NCI-H526 treated with DMSO at 0.1 percent for 48 hours (cell line): ENCODE data around the gene APOBEC3H.

Source experiments
- DNase-seq: peaks from one replicate; lab custom pipeline; 2025; lab: John Stamatoyannopoulos, UW

Gene APOBEC3H

DNA sequence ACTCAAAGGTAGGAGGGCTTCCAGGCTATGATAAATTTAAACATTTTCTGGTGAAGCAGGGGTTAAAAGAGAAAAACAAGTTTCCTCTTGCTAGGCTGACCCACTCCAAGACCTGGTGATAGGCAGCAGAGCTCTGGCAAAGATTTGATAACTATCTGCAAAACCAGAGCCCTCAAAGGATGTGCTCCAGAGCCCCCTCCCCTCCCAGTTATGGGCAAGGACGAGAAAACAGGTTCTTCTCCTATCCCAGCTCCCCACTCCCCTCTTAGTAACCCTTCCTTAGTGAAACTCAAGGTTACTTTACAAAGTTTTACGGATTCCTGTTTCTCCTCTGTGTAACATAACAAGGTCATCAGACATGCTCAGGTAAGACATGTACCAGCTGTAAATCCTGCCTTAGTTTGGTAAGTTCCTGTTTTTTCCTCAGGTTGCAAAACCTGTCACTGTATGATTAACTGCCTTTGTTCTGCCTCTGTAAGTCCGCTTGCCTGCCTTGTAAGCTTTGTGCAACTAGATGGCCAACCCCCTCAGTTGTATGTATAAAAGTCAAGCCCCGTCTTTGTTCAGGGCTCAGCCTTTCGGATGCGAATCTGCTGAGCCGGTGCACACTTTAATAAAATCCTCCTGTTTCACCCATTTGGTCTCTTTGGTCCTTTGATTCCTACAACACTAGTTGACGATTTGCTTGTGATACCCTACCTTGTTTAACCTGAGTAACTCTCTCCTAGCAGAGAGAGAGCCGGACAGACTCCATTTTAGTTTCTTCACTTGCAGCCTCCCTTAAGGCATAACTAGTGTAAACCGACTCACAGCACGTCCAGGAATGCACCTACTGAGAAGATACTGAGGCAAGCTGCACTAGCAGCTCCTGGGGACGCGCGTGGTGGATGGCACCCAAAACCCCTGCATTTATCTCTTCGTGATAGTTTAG is 13.9 kb downstream of the APOBEC3H start:
- no peak for DNase-seq

DNA sequence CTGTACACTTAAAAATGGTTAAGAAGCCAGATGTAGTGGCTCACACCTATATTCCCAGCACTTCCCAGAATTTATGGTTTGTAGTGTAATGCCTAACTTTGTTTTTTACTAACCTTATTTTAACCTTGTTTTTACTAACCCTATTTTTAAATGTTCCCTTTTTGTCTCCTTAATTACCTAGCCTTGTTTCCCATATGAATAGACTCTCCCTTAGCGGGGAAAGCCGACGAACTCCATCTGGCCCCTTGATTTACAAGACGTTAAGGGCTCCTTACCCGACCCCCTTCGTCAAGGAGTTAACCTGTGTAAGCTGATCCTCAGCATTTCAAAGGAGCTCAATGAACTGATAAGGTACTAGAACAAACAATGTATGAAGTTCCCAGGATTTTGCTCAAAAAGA is 17.1 kb downstream of the APOBEC3H start:
- DNase-seq, result no peak

DNA sequence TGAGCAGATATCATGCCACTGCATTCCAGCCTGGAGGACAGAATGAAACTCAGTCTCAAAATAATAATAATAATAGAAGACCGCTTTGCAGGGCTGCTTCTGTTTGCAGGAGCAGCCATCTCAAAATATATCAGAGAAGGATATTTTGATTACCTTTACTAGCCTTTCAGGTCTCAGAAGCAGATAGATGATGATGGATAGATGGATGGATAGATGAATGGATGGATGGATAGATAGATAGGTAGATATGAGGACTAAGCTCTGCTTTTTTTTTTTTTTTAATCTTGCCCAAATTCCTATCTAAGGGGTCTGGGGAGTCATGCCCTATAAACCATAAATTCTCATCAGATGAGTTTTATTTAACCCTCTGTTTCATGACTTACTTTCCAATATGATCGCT is 18.5 kb downstream of the APOBEC3H start:
- no peak for DNase-seq

DNA sequence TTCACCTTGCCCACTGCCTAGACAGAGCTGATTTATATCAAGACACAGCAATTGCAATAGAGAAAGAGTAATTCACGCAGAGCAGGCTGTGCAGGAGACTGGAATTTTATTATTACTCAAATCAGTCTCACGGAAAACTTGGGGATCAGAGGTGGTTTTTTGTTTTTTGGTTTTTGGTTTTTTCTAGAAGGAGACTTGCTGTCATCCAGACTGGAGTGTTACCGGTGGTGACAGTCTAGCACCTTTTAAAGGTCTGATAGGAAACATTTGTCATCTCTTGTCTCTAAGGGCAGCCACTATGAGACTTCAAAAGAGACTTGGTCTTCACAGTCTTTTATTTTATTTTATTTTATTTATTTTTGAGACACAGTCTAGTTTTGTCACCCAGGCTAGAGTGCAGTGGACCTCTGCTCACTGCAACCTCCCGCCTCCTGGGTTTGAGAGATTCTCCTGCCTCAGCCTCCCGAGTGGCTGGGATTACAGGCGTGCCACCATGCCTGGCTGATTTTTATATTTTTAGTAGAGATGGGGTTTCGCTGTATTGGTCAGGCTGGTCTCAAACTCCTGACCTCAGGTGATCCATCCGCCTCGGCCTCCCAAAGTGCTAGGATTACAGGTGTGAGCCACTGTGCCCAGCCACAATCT is 19.1 kb downstream of the APOBEC3H start:
- DNase-seq, result no peak

DNA sequence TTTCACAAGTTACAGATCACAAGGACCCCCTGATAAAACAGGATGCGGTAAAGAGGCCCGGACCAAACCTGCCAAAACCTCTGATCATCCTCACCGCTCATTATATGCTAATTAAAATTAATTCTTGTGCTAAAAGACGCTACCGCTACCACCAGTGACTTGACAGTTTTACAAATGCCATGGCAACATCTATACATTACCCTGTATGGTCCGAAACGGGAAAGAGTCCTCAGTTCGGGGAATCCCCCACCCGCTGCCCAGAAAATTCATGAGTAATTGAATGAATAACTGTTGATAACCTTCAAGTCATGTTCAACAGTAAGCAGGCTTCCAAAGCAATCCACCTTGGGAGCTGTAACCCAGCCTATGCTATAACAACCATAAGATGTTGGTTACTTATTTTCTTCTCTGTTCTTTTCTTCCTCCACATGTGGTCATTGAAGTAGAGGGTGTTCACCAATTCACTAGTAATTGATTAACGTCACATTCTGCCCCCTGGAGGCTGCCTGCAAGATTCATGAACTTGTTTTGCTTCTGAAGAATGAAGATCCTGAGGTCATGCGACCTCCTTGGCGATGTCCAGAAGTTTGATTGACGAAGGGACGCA is 20.6 kb downstream of the APOBEC3H start:
- no peak for DNase-seq

DNA sequence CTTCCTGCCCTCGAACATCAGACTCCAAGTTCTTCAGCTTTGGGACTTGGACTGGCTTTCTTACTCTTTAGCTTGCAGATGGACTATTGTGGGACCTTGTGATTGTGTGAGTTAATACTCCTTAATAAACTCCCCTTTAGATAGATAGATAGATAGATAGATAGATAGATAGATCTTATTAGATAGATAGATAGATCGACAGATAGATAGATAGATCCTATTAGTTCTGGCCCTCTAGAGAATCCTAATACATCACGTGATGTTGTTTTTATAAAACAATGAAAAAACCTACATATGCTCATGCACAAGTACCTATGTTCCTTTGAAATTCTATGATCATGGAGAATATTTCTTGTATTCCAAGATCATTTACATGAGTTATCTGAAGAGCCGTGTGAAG is 23.9 kb downstream of the APOBEC3H start:
- no peak for DNase-seq

DNA sequence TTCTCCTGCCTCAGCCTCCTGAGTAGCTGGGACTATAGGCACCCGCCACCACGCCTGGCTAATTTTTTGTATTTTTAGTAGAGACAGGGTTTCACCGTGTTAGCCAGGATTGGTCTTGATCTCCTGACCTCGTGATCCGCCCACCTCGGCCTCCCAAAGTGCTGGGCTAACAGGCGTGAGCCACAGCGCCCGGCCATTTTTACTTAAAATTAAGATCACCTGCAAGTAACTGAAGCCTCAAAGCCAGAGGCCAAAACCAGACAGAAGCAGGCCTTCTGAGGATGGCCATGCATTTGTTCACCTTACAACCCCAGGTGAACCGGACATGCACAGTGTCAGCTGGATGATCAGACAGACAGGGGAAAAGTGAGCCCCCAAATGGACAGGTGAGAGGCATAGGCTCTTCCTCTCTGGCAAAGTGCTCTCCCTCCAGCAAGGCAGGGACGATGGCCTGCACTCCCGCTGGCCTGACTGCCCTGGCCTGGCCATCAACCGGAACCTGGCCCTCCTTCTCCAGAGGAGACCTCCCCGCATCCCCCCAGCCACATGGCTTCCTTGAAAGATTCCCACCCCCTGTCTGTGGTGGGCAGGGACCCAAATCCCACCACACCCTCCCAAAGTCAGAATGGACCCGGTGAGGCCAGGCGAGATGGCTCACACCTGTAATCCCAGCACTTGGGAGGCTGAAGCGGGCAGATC is 25.9 kb downstream of the APOBEC3H start:
- DNase-seq, result no peak

DNA sequence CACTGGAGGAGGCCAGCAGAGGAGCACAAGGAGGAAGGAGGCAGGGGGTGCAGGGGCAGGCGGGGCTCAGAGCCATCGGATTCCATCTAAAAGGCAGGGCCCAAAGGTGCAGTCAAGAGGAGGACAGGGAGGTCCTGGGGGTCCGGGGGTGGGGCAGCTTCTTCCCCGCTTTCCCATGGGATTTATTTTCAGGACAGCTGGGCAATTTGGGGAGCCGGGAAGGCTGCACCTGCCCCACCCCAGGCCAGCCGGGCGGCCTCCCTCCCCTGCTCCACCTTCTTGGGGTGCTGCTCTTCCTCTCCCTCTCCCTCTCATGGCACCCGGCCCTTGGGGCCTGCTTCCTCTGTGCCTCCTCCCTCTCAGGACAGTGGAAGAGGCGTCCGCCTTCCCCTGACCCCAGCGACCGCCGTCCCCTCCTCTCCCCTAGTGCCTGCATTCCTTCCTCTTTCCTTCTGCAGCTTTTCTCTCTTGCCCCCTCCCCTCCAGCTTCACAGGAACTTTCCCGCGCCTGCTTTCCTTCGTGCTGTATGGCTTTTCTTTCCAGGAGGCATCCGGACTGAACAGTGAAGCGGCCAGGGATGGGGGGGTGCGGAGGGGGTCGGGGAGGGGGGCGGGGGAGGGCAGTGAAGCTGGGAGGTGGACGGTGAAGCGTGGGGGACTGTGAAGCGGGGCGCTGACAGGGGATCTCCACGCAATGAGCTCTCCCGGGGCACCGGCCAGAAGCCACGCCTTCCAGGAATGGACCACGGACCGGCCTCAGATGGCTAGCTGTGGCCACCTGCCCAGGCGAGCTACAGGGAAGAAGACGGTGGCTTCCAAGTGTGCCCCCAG is 26.9 kb downstream of the APOBEC3H start:
- no peak for DNase-seq

DNA sequence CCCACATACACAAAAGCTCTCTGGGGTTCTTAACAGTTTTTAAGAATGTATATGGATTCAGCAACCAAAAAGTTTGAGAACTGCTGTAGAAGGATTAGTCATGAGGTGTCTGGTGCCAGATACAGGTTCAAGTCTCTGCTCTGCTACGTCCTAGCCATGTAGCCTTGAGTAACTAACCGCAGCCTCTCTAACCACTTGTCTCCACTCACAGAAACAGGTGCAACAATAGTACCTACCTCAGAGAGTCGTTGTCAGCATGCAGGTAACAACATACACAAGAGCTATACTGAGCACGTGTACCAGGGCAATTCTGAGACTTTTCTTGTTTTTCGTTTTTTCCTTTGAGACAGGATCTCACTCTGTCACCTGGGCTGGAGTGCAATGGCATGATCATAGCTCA is 28.6 kb downstream of the APOBEC3H start:
- DNase-seq, result no peak

DNA sequence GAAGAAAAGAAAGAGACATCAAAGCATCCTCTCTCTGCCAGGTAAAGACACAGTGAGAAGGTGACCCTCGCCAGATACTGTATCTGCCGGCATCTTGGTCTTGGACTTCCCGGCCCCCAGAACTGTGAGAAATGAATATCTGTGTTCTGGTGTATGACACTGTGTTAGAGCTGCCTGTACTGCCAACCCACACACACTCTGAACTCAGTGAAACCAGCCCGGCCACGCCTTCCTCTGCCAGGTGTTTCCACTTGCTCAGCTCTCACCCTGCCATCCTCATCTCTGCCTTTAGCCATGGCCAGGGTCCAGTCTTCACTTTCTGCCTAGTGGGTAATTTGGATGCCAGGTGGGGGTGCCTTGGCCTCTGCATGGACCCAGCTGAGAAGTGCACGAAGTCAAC is 31.5 kb downstream of the APOBEC3H start:
- DNase-seq, result no peak

DNA sequence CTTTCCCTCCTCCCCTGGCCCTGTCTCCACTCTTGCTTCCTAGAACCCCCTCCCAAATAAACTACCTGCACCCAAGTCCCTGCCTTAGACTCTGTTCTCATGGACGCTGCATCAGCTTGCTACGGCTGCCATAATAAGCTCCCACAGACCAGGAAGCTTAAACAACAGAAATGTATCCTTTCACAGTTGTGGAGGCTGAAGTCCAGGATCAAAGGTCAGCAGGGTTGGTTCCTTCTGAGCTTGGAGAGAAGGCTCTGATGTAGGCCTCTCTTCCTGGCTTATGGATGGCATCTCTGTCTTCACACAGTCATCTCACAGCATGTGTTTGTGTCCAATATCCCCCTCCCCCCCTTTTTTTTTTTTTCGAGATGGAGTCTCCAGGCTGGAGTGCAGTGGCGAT is 32.0 kb downstream of the APOBEC3H start:
- DNase-seq, result no peak

DNA sequence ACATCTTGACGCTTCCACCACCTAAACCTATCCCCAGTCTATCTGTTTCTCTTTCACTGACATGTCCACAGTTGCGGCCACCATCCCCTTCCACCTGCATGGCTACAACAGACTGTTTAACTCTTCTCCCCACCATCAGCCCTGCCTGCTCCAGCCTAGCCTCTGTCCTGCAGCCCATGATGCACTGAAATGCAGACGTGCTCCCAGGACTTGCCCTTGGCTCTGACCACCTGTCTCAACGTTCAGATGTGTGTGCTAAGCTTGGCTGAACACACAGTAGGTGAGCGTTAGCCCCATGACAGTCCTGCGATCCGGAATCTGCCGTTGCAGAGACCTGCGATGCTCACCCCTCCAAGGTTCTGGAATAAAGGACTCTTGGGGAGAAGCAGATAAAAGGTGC is 32.7 kb downstream of the APOBEC3H start:
- DNase-seq, result no peak

DNA sequence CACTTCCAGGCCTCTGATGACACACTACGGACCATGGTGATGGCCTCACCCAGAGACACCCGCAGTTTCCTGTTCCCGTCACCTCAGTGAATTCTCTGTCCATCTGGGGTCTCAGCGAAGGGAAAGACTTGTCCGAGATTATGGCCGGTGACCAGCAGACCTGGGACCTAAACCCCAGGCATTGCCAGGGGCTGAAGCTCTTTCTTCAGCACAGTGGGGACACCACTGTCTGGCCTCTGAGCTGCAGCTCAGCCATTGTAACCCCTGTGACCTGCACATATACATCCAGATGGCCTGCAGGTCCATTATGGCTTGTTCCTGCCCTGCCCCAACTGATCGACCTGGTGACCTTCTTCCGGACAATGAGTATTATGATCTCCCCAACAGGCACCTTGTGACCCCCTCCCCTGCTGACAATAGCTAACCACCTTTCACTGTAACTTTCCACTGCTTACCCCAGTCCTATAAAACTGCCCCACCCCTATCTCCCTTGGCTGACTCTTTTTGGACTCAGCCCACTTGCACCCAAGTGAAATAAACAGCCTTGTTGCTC is 33.2 kb downstream of the APOBEC3H start:
- DNase-seq, result no peak

DNA sequence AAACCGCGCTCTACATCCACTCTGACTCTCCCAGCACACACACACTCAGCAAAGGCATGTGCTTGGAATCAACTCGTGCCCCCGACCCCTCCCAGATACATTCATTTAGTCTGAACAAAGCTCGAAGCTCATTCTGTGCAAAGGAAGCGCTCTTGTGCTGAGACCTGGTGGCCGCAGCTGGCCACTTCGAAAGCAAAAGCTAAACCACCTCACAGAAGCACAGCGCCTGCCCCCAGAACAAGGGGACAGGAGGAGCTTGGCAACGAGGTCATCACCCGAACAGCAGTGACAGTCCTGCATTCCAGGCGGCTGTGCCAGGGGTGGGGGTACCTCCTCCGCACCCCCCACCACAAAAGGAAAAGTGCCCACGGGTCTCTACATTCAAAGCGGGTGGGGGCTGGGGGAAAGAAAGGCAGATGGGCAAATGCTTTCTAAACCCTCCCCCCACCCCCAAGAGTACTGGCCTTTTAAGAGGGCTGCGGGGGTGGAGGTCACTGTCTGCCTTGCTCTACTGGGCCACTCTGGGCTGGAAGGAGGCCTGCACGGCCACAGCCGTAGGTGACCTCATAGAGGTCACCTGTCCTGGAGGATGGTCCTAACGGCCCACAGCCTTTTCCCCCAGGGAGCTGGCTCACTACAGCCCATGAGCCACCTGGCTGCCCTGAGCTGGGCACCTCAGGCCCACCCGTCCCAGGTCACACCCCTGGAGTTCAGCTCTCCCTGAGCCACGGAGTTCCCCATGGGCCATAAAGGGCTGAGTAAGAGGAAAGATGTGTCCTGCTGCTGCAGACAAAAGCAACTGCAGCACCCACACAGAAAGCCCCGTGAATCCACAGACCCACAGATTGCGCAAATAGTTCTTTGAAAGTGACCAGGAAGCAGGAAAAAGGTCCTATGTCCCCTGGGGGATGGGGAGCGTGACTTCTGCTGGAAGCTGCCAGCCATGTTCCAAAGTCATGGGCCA is 34.1 kb downstream of the APOBEC3H start:
- no peak for DNase-seq

DNA sequence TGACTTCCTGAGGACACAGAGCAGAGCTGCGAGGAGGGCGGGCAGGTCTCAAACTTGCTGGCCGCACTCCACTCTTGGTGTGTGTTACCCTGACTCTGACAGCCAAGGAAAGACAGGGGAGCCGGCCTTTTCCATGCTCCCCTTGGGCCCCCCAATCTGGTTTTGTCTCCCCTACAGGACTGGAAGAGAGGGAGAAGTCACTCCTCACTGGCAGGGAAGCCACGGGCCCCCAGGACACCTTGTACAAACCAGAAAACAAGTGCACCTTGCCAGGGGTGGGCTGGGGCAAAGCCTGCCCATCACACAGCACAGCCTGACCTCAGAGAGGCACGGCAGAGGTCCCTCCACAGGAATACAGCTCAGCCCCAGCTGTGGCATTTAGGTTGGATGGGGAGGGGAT is 35.2 kb downstream of the APOBEC3H start:
- no peak for DNase-seq

DNA sequence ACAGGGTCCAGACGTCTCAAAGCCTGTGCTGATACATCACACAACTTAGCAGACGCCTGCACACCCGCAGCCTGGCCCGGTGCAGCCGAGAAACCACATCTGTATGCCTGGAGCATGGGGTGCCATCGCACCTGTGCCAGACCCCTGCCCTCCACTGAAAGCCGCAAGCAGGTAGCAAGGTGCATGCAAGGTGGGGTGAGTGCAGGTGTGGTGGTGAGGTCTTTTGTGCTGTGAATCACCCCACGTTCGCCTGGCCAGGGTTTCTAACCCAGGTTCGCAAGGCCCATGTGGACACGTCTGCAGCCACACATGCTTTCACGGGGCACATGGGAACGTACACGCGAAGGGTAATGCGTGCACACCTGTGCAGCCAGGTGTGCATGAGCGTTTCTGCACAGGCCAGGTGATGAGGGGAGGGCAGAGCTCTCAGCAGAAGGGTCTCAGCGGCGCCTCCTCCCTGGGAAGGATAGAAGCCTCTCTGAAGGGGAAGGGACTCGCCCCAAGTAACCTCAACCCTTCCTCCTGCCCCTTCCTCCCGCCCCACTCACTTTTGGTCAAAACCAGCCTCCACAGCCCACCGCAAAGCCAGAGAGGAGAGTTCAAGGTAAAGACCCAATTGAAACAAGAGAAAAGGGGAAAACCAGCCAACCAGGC is 36.0 kb downstream of the APOBEC3H start:
- DNase-seq, result no peak

DNA sequence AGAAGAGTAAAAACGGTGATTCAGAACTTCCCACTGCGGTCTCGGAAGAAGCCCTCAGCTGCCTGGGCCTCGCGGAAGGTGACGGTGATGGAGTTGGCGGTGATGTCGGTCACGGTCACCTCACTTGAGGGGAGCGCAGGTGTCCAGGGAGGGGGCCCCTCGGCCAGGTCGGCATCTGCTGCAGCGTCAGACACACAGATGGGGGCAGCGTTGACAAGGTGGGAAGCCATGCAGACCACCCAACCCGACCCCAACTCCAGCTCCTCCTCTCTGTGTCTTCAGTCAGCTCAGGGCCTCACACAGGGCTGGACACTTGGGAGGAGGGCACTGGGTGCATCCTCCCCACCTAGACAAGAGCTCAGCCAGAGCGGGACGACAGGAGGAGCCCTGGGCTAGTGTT is 36.8 kb downstream of the APOBEC3H start:
- DNase-seq, result no peak

DNA sequence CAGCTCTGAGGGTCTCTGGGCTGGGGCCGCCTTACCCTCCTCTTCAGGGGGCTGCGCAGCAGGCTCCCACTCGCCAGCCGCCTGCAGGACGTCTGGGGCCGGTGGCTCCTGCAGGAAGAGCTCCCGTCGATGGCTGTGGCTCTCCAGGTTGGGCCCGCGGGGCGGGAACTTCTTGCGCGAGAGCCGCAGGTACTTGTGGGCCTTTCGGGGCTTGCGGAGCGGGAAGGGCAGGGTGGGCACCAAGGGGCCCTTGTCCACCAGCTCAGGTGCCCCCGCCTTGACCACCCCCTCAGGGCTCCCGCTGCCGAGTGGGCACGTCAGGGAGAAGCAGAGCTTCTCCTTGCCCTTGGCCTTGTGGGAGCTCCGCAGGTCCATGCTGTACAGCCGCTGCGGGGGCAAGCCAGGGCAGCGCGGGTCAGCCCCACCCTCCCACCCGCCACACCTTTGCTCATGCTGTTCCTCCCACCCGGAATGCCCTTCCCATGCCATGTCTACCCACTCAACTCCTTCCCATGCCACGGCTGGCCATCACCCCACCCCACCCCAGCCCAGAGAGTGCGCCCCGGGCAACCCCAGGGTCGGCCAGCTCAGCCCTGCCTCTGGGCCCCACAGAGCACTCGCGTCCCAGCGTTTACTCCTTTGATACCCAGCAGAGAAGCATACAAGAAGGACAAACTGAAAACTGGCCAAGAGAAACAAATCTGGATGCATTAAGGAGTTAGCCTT is 37.5 kb downstream of the APOBEC3H start:
- no peak for DNase-seq
